Measurements from ENCODE around the gene GSTO2. TPM values are rescaled to one million over a fixed set of nuclear protein-coding genes. Genes with fewer than 3 reads are reported as not detected.

Gene GSTO2
- total RNA-seq, 1 donor from 2014 or later = 1.2 TPM

DNA sequence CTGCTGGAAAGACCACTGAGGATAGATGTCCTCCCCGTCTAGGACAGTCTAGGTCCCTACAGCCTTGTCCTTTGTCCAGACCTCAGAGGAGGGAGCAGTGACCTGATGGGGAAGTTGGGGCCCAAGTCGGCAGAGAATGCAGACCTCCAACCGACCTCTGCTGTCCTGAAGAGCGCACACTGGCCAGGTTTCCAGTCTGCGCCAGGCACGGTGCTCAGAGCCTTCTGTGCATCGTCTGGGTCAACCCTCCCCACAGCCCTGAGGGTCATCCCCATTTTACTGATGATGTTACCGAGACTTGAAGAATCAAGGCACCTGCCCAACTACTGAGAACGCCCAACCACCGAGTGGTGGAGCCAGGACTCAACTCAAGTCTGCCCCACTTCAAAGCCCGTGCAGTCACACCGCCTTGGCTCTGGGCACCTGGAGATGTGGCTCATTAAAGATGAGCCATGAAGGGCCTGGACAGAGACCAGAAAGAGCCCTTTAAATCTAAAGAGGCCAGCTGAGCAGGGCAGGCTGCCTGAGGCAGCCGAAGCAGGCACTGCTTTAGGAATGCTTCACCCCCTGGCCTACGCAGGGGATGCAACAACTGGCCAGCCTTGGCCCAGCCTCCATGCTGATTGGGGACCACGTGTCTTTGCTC lies 64.9 kb downstream of the GSTO2 start:
- Histone ChIP-seq H2AFZ (ENCODE audit: low read depth, low read length) (no peak overlapping the region), H3K4me1 (ENCODE audit: insufficient read depth, low read length) (peaks cover 73% of the 10 kb centered on the region), H3K27ac (ENCODE audit: low read depth, low read length) (peak overlapping the region; percentile 99)

DNA sequence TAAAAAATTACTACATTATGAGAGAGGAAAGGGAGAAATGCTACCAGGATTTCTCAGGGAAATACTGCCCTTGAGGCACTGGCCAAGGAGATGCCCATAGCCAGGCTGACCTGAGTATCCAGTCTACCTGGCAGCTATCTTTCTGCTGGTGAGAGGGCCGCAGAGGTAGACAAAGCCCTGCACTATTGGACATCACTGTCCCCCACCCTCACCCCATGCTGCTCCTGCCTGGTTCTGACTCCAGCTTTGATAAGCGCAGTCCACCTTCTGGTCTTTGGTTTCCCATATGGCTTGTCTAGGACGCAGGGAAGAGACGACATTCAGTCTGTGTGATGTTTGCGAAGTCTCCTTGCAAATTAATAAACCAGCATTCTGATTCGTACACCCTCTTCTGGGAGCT lies 65.6 kb downstream of the GSTO2 start:
- no peak overlapping the region for H3K4me3 ChIP-seq (ENCODE audit: insufficient read depth, low read depth, low read length)
- DNase-seq (ENCODE audit: low read depth) (no peak), FAIRE-seq (no peak)
- H3K27ac ChIP-seq (ENCODE audit: low read depth, low read length) = no peak overlapping the region
- H3K9ac ChIP-seq (ENCODE audit: low read length) = peak overlapping the region; percentile 99
- H2AFZ ChIP-seq (ENCODE audit: low read depth, low read length) = no peak overlapping the region
- Mint-ChIP-seq H3K27me3 (ENCODE audit: low read depth, unreplicated experiment) (no peaks in the 10 kb centered on the region), H3K36me3 (ENCODE audit: low read depth, unreplicated experiment) (no peaks in the 10 kb centered on the region), H3K27ac (ENCODE audit: unreplicated experiment) (peak overlapping the region; percentile 12), H3K4me1 (ENCODE audit: low read depth, unreplicated experiment) (peaks cover 44% of the 10 kb centered on the region), H3K4me3 (ENCODE audit: unreplicated experiment) (no peak overlapping the region), H3K9me3 (ENCODE audit: unreplicated experiment) (no peaks in the 10 kb centered on the region)
- no peaks in the 10 kb centered on the region for H3K27me3 ChIP-seq (ENCODE audit: insufficient read depth, low read length)
- peaks cover 85% of the 10 kb centered on the region for H3K79me2 ChIP-seq (ENCODE audit: insufficient read depth, low read length)
- no peak for TF ChIP-seq EZH2 (IDR thresholded peaks at IDR 0.05; ENCODE audit: insufficient read depth, low read length)
- TF ChIP-seq, protein P1, sequence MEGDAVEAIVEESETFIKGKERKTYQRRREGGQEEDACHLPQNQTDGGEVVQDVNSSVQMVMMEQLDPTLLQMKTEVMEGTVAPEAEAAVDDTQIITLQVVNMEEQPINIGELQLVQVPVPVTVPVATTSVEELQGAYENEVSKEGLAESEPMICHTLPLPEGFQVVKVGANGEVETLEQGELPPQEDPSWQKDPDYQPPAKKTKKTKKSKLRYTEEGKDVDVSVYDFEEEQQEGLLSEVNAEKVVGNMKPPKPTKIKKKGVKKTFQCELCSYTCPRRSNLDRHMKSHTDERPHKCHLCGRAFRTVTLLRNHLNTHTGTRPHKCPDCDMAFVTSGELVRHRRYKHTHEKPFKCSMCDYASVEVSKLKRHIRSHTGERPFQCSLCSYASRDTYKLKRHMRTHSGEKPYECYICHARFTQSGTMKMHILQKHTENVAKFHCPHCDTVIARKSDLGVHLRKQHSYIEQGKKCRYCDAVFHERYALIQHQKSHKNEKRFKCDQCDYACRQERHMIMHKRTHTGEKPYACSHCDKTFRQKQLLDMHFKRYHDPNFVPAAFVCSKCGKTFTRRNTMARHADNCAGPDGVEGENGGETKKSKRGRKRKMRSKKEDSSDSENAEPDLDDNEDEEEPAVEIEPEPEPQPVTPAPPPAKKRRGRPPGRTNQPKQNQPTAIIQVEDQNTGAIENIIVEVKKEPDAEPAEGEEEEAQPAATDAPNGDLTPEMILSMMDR (IDR thresholded peaks at IDR 0.05; ENCODE audit: insufficient read depth, low read depth, low read length) = no peak
- no peaks in the 10 kb centered on the region for H3K9me3 ChIP-seq (ENCODE audit: insufficient read depth, low read depth, low read length)
- H4K20me1 ChIP-seq (ENCODE audit: insufficient read depth, low read length) = peaks cover 74% of the 10 kb centered on the region
- H3K4me2 ChIP-seq (ENCODE audit: low read length) = peak overlapping the region; percentile 94
- peaks cover 72% of the 10 kb centered on the region for H3K4me1 ChIP-seq (ENCODE audit: insufficient read depth, low read length)
- peaks cover 5% of the 10 kb centered on the region for H3K36me3 ChIP-seq (ENCODE audit: insufficient read depth, low read length)

More for the DNA sequence above, 64.9 kb downstream of the GSTO2 start:
- Histone ChIP-seq H3K4me3 (ENCODE audit: insufficient read depth, low read depth, low read length) (no peak overlapping the region), H3K4me2 (ENCODE audit: low read length) (peak overlapping the region; percentile 87), H3K9me3 (ENCODE audit: insufficient read depth, low read depth, low read length) (no peaks in the 10 kb centered on the region), H3K36me3 (ENCODE audit: insufficient read depth, low read length) (peaks cover 5% of the 10 kb centered on the region), H3K9ac (ENCODE audit: low read length) (peak overlapping the region; percentile 95), H3K27me3 (ENCODE audit: insufficient read depth, low read length) (no peaks in the 10 kb centered on the region), H3K79me2 (ENCODE audit: insufficient read depth, low read length) (peaks cover 90% of the 10 kb centered on the region), H4K20me1 (ENCODE audit: insufficient read depth, low read length) (peaks cover 76% of the 10 kb centered on the region)
- no peak overlapping the region for H3K4me3 Mint-ChIP-seq (ENCODE audit: unreplicated experiment)
- no peak for DNase-seq (ENCODE audit: low read depth)
- H3K9me3 Mint-ChIP-seq (ENCODE audit: unreplicated experiment) = no peaks in the 10 kb centered on the region
- peaks cover 45% of the 10 kb centered on the region for H3K4me1 Mint-ChIP-seq (ENCODE audit: low read depth, unreplicated experiment)
- H3K36me3 Mint-ChIP-seq (ENCODE audit: low read depth, unreplicated experiment) = no peaks in the 10 kb centered on the region
- H3K27ac Mint-ChIP-seq (ENCODE audit: unreplicated experiment) = no peak overlapping the region
- no peak for TF ChIP-seq EZH2 (IDR thresholded peaks at IDR 0.05; ENCODE audit: insufficient read depth, low read length)
- TF ChIP-seq, protein P1 (IDR thresholded peaks at IDR 0.05; ENCODE audit: insufficient read depth, low read depth, low read length) = no peak
- no peak for FAIRE-seq
- H3K27me3 Mint-ChIP-seq (ENCODE audit: low read depth, unreplicated experiment) = no peaks in the 10 kb centered on the region

DNA sequence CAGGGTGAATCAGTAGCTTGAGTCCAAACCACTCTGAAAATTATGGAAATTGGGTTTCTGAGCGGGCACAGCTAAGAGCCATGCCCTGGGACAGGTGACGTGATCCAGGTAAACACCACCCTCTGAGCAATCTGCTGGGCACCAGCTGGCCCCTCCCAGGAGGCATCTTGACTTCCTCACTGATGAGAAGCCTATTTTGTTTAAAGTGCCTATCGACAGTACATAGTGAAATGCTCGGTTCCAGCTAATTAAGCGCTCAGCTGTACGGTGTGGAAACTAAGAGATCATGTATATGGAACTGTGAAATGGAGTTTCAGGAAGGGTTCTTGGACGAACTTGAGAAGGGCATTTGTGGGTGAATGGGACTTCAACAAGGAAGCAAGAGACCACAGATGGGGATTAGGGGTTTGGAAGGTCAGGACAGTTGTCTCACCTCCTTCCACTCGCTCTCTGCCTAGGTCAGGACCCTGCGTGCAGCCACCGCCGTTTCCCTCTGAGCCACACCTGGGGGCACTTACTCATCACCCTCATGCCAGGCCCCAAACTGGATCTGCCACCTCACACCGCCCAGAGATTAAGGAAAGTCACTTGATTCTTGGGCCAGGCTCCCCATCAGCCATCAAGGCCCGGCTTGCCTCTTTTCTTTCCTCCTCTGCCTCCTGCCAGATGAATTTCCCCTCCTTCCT lies 66.1 kb downstream of the GSTO2 start:
- H3K9ac ChIP-seq (ENCODE audit: low read length) = peak overlapping the region; percentile 99
- no peaks in the 10 kb centered on the region for H3K27me3 Mint-ChIP-seq (ENCODE audit: low read depth, unreplicated experiment)
- H3K36me3 ChIP-seq (ENCODE audit: insufficient read depth, low read length) = peaks cover 5% of the 10 kb centered on the region
- H3K4me1 Mint-ChIP-seq (ENCODE audit: low read depth, unreplicated experiment) = peaks cover 41% of the 10 kb centered on the region
- FAIRE-seq (no peak), DNase-seq (ENCODE audit: low read depth) (no peak)
- H3K27me3 ChIP-seq (ENCODE audit: insufficient read depth, low read length) = no peaks in the 10 kb centered on the region
- peak overlapping the region; percentile 94 for H3K4me2 ChIP-seq (ENCODE audit: low read length)
- H3K79me2 ChIP-seq (ENCODE audit: insufficient read depth, low read length) = peaks cover 85% of the 10 kb centered on the region
- TF ChIP-seq, protein P1 (IDR thresholded peaks at IDR 0.05; ENCODE audit: insufficient read depth, low read depth, low read length) = no peak
- no peak for TF ChIP-seq EZH2 (IDR thresholded peaks at IDR 0.05; ENCODE audit: insufficient read depth, low read length)
- H4K20me1 ChIP-seq (ENCODE audit: insufficient read depth, low read length) = peaks cover 69% of the 10 kb centered on the region
- H3K27ac Mint-ChIP-seq (ENCODE audit: unreplicated experiment) = peak overlapping the region; percentile 12
- peak overlapping the region; percentile 17 for H3K4me3 Mint-ChIP-seq (ENCODE audit: unreplicated experiment)
- H3K27ac ChIP-seq (ENCODE audit: low read depth, low read length) = no peak overlapping the region
- no peak overlapping the region for H2AFZ ChIP-seq (ENCODE audit: low read depth, low read length)
- peak overlapping the region; percentile 4 for H3K4me3 ChIP-seq (ENCODE audit: insufficient read depth, low read depth, low read length)
- no peaks in the 10 kb centered on the region for H3K9me3 Mint-ChIP-seq (ENCODE audit: unreplicated experiment)
- H3K36me3 Mint-ChIP-seq (ENCODE audit: low read depth, unreplicated experiment) = no peaks in the 10 kb centered on the region
- H3K9me3 ChIP-seq (ENCODE audit: insufficient read depth, low read depth, low read length) = no peaks in the 10 kb centered on the region
- peaks cover 72% of the 10 kb centered on the region for H3K4me1 ChIP-seq (ENCODE audit: insufficient read depth, low read length)
